SK-N-DZ (cell line): Measurements from ENCODE around the gene CMPK2.

Source experiments
- DNase-seq: peaks from one replicate; pipeline ENCODE4 v3.0.0-alpha.2; 2015; ENCODE audit warnings: low spot score

The CMPK2 gene

GRCh38 chr2:6845903-6846302, 19.8 kb downstream of the CMPK2 start:
- DNase-seq, result no peak

DNA sequence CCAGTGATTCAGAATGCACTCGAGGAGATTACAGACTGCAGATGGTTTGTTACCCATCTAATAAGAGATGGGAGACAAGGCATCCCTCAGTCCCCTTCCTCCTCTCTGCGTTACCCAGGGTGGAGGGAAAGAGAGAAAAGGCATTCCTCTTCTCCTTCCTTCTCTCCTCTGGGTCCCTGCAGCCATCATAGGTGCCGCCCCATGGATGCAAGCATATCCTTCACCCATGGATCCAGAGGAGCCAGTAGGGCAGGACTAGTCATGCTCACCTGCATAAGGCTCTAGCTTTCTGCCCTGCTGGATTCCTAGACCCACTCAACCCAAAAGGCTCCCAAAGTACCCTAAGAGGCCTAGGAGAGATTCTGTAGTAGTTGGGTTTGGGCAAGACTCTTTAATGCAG, 20.4 kb downstream of the CMPK2 start:
- no peak for DNase-seq

DNA sequence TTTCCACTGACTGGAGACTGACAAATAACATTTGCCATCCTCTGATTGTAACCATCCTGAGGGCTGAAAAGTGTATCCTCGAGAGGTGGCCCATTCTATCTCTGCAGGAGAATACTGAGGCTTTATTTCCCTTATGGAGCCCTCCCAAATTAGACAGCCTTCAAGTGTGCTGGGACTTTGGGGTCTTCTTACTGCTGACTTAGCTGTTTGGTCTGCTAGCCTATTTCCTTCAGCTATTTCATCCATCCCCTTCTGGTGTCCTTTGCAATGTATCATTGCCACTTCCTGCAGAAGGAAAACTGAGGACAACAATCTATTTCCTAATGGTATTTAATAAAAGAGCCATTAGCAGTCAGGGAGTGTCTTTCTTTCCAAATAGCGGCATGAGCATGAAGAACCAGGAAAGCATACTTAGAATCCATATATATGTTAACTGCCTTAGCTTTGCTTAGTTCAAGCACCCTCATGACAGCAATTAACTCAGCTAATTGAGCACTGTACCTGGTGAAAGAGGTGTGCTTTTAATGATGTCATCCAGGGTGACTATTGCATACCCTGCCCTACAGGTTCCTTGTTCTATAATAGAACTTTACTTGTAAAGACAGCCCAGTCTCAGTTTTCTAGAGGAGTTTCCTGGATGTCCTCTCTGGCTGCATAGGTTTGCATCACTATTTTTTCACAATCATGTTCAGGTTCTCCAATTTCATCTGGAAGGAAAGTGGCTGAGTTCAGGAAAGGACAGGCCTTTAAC, 24.0 kb downstream of the CMPK2 start:
- no peak for DNase-seq

DNA sequence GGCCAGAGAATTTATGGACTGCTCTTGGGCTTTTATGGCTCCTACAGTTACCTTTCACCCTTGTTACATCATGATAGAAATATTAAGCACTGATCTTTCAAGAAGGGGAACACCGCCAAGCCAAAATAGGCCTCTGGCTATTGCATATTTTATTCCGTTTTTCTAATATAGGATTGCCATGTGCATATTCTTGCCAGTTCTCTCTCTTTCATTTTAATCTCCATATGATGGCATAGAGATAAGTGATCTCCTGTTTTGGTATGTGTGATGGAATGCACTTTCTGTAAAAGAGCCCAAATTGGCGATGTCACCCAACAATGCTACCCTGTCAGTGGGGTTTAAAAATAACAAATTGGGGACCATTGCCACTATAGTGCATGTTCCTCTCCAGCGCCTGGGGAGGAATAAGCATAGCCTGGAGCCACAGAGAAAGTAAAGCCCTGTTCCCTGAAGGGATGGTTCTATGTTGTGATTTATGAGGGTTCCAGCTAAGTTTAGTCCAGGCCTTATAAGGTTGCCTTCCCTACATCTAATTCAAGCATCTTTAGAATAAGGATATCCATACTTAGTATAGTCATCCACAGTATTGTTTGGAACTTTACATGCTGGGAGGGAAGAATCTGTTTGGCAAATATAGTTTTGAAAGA, 26.9 kb downstream of the CMPK2 start:
- DNase-seq, result no peak

DNA sequence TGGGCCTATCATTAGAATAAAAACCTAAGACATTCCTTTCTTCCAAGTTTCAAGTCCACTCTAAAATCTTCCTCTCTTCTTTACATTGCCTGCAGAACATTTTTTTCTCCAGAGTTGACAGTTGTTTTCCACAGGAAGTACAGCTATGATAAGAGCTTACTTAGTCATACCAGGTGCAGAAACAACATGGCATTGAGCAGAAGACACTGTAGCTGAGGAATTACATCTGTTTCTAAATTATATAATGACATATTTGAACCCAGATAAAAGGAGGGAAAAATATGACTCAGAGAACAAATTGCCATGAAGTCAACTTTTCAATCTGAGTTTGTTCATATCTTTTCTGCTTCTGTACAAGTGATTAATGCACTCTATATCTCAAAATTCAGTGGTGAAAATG, 30.2 kb downstream of the CMPK2 start:
- DNase-seq, result no peak

DNA sequence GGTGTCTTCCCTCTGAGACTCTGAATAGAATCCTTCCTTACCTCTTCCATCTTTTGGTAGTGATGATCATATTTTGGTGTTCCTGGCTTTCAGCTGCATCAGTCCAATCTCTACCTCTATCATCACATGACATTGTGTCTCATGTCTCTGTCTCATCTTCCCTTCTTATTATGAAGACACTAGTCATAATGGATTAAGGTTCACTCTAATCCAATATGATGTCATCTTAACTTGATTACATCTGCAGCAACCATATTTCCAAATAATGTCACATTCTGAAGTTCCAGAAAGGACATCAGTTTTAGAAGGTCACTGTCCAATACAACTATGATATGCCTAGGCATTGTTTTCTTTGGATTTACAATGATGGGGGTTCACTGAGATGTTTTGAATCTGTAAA, 31.5 kb downstream of the CMPK2 start:
- no peak for DNase-seq

- no peak for DNase-seq
Observed at GRCh38 chr2:6833300-6833604, 32.5 kb downstream of the CMPK2 start.

- DNase-seq, result no peak
Observed at GRCh38 chr2:6832596-6833299, 33.0 kb downstream of the CMPK2 start.

- no peak for DNase-seq
Observed at GRCh38 chr2:6831229-6831628, 34.5 kb downstream of the CMPK2 start.

- DNase-seq, result peak; percentile 70
Observed at GRCh38 chr2:6828299-6828584, 37.5 kb downstream of the CMPK2 start.

DNA sequence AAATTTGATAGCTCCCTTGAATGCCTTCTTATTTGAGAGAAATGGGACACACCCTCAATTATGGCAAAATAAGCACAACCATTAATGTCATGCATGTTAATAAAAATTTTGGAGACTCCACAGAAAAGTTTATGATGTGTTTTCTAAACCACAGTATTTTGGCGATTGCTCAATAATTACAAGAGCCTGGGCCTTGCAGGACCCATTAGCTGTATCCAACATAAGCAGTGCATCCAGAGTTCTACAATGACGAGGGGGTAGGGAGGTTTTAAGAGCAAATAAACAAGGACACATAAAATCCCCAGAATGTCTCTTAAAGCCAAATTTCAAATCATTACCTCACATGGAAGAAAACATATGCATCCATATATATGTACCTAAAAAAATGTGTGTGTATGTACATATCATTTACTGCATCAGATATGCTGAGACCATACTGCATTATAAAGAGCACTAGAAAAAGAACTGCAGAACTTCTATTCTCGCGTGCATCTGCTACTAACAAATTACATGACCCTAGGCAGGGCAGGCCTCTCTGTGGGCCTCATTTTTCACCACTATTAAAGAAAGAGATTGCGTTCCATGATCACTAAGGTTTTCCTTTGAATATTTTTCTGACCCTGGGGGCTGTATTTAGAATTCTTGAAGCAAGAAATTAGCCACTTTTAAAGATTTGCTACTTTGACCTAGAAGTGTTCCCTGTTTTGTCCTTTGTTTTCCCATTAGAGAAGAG, 38.0 kb downstream of the CMPK2 start:
- peak; percentile 35 for DNase-seq

GRCh38 chr2:6826081-6826913, 39.4 kb downstream of the CMPK2 start:
- peak; percentile 87 for DNase-seq

- DNase-seq, result peak; percentile 88
Observed at GRCh38 chr2:6824962-6825361, 40.7 kb downstream of the CMPK2 start.

DNA sequence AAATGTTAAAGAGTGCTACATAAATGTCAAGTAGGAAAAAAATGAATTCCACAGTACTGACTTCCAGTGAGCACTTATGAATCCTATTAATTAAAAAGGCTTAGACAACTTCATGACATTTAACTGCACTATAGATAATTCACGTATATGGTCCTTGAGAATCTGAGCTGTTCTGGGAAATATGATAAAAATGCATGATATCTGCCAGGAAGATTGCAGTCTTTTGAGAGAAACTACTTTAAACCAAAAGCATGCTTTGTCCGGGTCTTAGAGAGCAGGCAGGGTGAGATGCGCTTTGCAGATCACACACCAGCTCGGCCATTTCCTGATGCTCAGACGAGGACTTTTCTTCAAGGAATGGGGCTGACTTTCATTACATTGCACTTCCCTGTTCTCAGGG, 42.6 kb downstream of the CMPK2 start:
- DNase-seq, result no peak

DNA sequence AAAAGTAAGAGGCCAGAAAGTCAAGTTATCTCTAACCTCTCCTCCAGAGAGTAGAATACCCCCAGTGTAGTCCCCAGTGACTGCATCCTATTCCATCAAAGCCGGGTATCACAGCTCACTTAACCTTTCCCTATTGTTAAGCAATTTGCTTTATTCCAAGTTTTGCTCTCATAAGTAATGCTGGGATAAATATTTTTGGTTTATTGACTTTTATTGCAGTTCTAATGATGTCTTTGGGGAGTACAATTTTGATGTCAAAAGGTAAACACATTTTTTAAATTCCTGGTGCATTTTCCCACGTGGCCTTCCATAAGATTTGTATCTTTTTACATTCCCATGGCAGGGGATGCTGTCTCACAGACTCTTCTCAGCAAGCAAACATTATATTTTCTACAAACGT, 43.3 kb downstream of the CMPK2 start:
- DNase-seq, result no peak

DNA sequence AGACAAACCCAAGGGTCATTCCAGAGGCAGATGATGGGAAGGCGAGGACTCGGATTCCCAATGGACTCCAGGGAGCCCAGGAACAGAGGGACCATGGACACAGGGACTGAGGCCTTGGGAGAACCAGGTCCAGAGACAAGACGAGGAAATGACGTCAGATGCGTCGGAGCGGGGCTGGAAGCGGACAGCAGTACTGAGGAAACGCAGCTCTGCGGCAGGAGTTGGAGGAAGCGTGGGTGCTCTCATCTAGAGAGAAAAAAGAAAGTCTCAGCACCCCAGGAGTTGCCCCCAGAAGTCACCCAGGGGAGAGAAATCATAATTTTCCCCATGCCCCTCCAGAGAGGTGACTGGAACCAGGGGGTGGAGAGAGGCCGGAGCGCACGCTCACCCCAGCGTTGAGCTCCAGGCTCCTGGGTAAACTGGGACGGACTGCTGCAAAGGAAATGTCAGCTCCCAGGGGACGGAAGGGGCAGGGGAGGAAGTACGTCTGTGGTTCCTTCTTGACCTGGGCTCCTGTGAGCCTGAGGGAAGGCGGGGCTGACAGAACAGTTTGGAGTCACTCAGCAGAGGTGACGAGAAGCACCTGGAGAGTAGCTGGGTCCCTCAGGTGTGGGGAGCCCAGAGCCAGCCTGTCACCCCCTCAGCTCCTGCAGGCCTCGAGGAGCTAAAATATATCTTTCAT, 44.7 kb downstream of the CMPK2 start:
- no peak for DNase-seq

GRCh38 chr2:6820236-6820635, 45.5 kb downstream of the CMPK2 start:
- no peak for DNase-seq

- DNase-seq, result no peak
Observed at GRCh38 chr2:6819668-6820067, 46.0 kb downstream of the CMPK2 start.

GRCh38 chr2:6818012-6818411, 47.7 kb downstream of the CMPK2 start:
- DNase-seq, result no peak

- no peak for DNase-seq
Observed at GRCh38 chr2:6814869-6815268, 50.8 kb downstream of the CMPK2 start.

DNA sequence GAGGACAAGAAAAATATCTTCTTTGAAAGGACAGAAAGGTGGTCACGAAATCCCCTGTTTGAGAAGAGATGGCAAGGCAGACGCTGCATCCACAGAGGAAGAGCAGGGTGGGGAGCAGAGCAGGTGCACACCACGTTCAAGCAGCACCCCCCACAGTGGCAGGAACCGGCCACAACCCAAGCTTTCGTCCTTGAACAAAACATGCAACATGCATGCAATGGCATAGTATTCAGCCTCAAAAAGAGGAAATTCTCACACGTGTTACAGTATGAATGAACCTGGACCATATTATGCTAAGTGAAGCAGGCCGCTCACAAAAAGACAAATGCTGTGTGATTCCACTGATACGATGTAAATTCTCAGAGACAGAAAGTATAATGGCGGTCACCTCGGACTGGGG, 51.4 kb downstream of the CMPK2 start:
- no peak for DNase-seq
